Thoracic aorta endothelial cell (primary cell): ENCODE measurements around the gene RNF150. TPM values are rescaled to one million over a fixed set of nuclear protein-coding genes. Genes with fewer than 3 reads are reported as not detected.

ENCODE experiments used
- total RNA-seq: library from RNA; depleted of rRNA; stranded (reverse); fragments of >200 nt; gene quantifications from 2 replicates; pipeline ENCODE4 v1.2.3, GENCODE V29; 2012

RNF150 gene
- total RNA-seq: 0.13 and 0.22 TPM in 2 replicates

DNA sequence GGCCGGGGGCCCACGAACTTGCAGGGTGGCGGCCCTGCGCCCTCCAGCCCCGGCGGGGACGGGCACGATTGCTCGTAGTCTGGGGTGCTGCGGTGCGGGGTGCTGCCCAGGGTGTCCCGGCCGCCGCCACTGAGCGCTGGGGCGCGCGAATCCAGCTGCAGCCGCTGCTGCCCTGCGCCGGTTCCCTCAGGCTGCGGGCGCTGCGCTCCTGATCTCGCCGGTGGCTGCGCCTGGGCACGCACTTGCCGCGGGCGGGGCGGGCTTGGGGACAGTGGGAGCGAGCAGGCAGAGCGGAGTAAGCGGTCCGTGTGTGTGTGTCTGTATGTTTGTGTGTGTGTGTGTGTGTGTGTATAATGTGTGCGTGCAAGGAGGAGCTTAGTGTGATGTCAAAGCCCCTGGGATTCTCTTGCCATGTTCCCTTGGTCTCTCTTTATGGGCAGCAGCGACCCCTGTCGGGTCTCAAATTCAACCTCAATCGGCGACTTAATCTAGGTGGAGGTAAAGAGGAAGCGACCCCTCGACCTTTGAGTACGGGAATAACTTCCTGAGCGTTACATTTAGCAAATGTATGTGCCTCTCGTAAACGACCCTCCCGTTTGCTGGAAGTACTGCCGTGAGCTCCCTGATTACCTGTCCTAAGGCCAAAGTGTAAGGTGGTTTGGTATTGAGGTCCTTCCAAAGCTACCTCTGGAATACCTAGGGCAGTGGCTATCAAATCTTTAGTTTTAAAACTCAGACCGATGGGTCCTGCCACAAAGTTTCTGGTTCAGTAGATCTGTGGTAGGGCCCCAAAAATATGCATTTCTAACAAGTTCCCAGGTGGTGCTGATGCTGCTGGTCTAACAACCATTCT lies at the start of gene RNF150:
Gene RNF150, minus strand, starts transcription at position 324 of the 853 bp plus-strand sequence.

Other genes with a start within 250 kb of the RNF150 start
- 31.1 and 33.7 TPM in 2 replicates for gene ZNF330, start 87.4 kb upstream of the RNF150 start, total RNA-seq